Measurements from ENCODE around the gene EPHA1. TPM values are rescaled to one million over a fixed set of nuclear protein-coding genes. Genes with fewer than 3 reads are reported as not detected.

The EPHA1 gene
- polyA plus RNA-seq, 1 of the 3 experiments (the other 2 are of a cell fraction): 0.49 TPM

- H3K27me3 ChIP-seq (ENCODE audit: insufficient read depth): no peaks in the 10 kb centered on the region
- 80% methylated on average over 14 of the region's 14 CpGs for WGBS (ENCODE audit: low lambda C conversion rate)
- peaks cover 46% of the 10 kb centered on the region for H4K20me1 ChIP-seq (ENCODE audit: insufficient read depth)
- peaks cover 36 to 38% of the 10 kb centered on the region in 2 experiments for H3K36me3 ChIP-seq (replicated peaks in 1 of 2; ENCODE audit: control insufficient read depth in 1 of 2, insufficient read depth in 2 of 2, low read length in 1 of 2)
- H3K4me2 ChIP-seq: no peak overlapping the region
- H3F3A ChIP-seq (replicated peaks; ENCODE audit: insufficient read depth): peaks cover 61% of the 10 kb centered on the region
- DNase-seq: no peak
- POLR2A ChIA-PET: interaction anchor here (1.2 kb wide), 2 partner anchors 12 to 508 kb away, joined by 3 read pairs; partner anchors contain the start of gene TCAF1
- no peak overlapping the region for H2AFZ ChIP-seq (ENCODE audit: low read depth)
- H3K27ac ChIP-seq (ENCODE audit: low read depth in 2 of 2, low read length in 1 of 2): peak overlapping the region; percentile 2 to 75; a peak in 2 of 4 replicates
- CTCF ChIA-PET: interaction anchor here (1.0 to 8.3 kb wide), 7 partner anchors 9 to 153 kb away, joined by 3 to 43 read pairs (median 4); partner anchors contain the start of gene ZYX
- H3K4me3 ChIP-seq (ENCODE audit: low read depth in 2 of 2, low read length in 1 of 2): no peak overlapping the region
- no peaks in the 10 kb centered on the region for H3K9me2 ChIP-seq
- H3K79me2 ChIP-seq (ENCODE audit: insufficient read depth): peaks cover 9% of the 10 kb centered on the region; the same call in 1 of the 2 replicates
- H3K4me1 ChIP-seq (ENCODE audit: control insufficient read depth in 1 of 2, insufficient read depth in 2 of 2, low read depth in 1 of 2, low read length in 1 of 2): peaks cover 10 to 28% of the 10 kb centered on the region in 2 experiments; a peak in 3 of 4 replicates
- no peaks in the 10 kb centered on the region for H3K9me3 ChIP-seq
- H3K9ac ChIP-seq: no peak overlapping the region
- TF ChIP-seq RAD21 (IDR thresholded peaks at IDR 0.05; ENCODE audit: low read length): no peak
- TF ChIP-seq SIN3A (IDR thresholded peaks at IDR 0.05; ENCODE audit: borderline replicate concordance, low read depth, low read length): 0 out of 2 replicates have a peak, but pooled peaks have one; percentile 20
- no peak for TF ChIP-seq RFX5 (IDR thresholded peaks at IDR 0.05; ENCODE audit: low read length)
- TF ChIP-seq NFIC (IDR thresholded peaks at IDR 0.05; ENCODE audit: borderline replicate concordance): peak; percentile 94
- TF ChIP-seq GATA2 (CRISPR knock-in tag; IDR thresholded peaks at IDR 0.05): no peak
- TF ChIP-seq TAF1 (IDR thresholded peaks at IDR 0.05; ENCODE audit: borderline replicate concordance, low read depth, low read length): no peak
- TF ChIP-seq USF1 (IDR thresholded peaks at IDR 0.05; ENCODE audit: borderline replicate concordance, low read depth): no peak
- TF ChIP-seq TEAD4 (IDR thresholded peaks at IDR 0.05; ENCODE audit: borderline replicate concordance, insufficient read depth): no peak
- TF ChIP-seq NRF1 (IDR thresholded peaks at IDR 0.05; ENCODE audit: low read depth, low read length): no peak
- TF ChIP-seq MXI1 (IDR thresholded peaks at IDR 0.05; ENCODE audit: low read depth, low read length): no peak
- no peak for TF ChIP-seq REST (IDR thresholded peaks at IDR 0.05; ENCODE audit: low read depth, low read length)
- TF ChIP-seq FOXM1 (IDR thresholded peaks at IDR 0.05; ENCODE audit: low read depth): no peak
- no peak for TF ChIP-seq IRF3 (IDR thresholded peaks at IDR 0.05; ENCODE audit: low read depth, low read length)
- TF ChIP-seq EP300 (IDR thresholded peaks at IDR 0.05; ENCODE audit: borderline replicate concordance in 1 of 2, low read depth in 1 of 2, low read length in 1 of 2): peak in 1 of 2 experiments; percentile 28; a peak in 1 of 4 replicates
- no peak for TF ChIP-seq EZH2phosphoT487 (IDR thresholded peaks at IDR 0.05; ENCODE audit: borderline replicate concordance, low read depth)
- TF ChIP-seq JUND (IDR thresholded peaks at IDR 0.05): no peak
- no peak; the same call in 1 of the 2 replicates for TF ChIP-seq ZBTB33 (IDR thresholded peaks at IDR 0.05; ENCODE audit: borderline replicate concordance, low read depth)
- no peak for TF ChIP-seq MAX (IDR thresholded peaks at IDR 0.05; ENCODE audit: low read depth)
- TF ChIP-seq CHD2 (IDR thresholded peaks at IDR 0.05; ENCODE audit: low read length, partially characterized antibody): no peak
- no peak for TF ChIP-seq USF2 (IDR thresholded peaks at IDR 0.05; ENCODE audit: borderline replicate concordance, low read depth, low read length)
- TF ChIP-seq RCOR1 (IDR thresholded peaks at IDR 0.05; ENCODE audit: low read length): no peak
- peak; percentile 42; the same call in 1 of the 2 replicates for TF ChIP-seq TCF12 (IDR thresholded peaks at IDR 0.05)
- no peak for TF ChIP-seq YY1 (IDR thresholded peaks at IDR 0.05; ENCODE audit: low read depth)
- no peak for TF ChIP-seq GABPA (IDR thresholded peaks at IDR 0.05; ENCODE audit: low read depth)
These were observed 15.2 kb downstream of the EPHA1 start for GRCh38 chr7:143393267-143394041.
